Natural killer cell (primary cell): ENCODE results near the gene CFAP68. TPM values are rescaled to one million over a fixed set of nuclear protein-coding genes. Genes with fewer than 3 reads are reported as not detected.
"Not testable (repeated sequence)": the region's sequence is repeated elsewhere in the genome, so short reads cannot be mapped to it uniquely, and the experiment has no call there.

Source experiments
- ATAC-seq, 3 donors: fragments of 150-1000 bp in 2 of 3; fragments of 200-7000 bp in 1 of 3; cut with Tn5 transposase; 1 replicate in 1 of 3; 2 replicates in 2 of 3; pipeline ENCODE4 v1.10.0; 2021; ENCODE audit warnings: mild to moderate bottlenecking in 2 of 3, moderate library complexity in 2 of 3
- DNase-seq, 2 donors: peaks; one replicate each; pipeline versions ENCODE4 v3.0.0 to v3.0.0-alpha.2; 2013 to 2021; ENCODE audit warnings: mixed read lengths in 1 of 2
- H3K27ac ChIP-seq: one replicate; pipeline ENCODE4 v1.5.1; 2013; ENCODE audit warnings: mild to moderate bottlenecking, low read length
- H3K27me3 ChIP-seq: one replicate; pipeline ENCODE4 v1.6.1; 2013; ENCODE audit warnings: low read length; ENCODE audit not compliant: control insufficient read depth, insufficient read depth
- H3K36me3 ChIP-seq: one replicate; pipeline ENCODE4 v1.6.1; 2013; ENCODE audit warnings: low read length; ENCODE audit not compliant: control insufficient read depth, insufficient read depth
- H3K4me1 ChIP-seq: one replicate; pipeline ENCODE4 v1.6.1; 2013; ENCODE audit warnings: low read length; ENCODE audit not compliant: control insufficient read depth, insufficient read depth
- H3K4me3 ChIP-seq: one replicate; pipeline ENCODE4 v1.5.1; 2013; ENCODE audit warnings: low read length
- H3K9me3 ChIP-seq: one replicate; pipeline ENCODE4 v1.6.1; 2013; ENCODE audit warnings: low read length; ENCODE audit not compliant: control insufficient read depth, insufficient read depth
- H3K27ac Mint-ChIP-seq, 2 donors: one replicate each; pipeline ENCODE4 v1.8.0; 2022; ENCODE audit warnings: mild to moderate bottlenecking in 2 of 2, mixed read lengths in 2 of 2, moderate library complexity in 1 of 2
- H3K27me3 Mint-ChIP-seq, 2 donors: one replicate each; pipeline ENCODE4 v1.8.0; 2022; ENCODE audit warnings: low read depth in 2 of 2, mixed read lengths in 2 of 2
- H3K36me3 Mint-ChIP-seq: one replicate; pipeline ENCODE4 v1.8.0; 2022; ENCODE audit warnings: mixed read lengths
- H3K4me1 Mint-ChIP-seq, 2 donors: one replicate each; pipeline ENCODE4 v1.8.0; 2022; ENCODE audit warnings: mixed read lengths in 2 of 2
- H3K4me3 Mint-ChIP-seq: one replicate; pipeline ENCODE4 v1.8.0; 2022; ENCODE audit warnings: mild to moderate bottlenecking, moderate library complexity, mixed read lengths
- H3K9me3 Mint-ChIP-seq, 2 donors: one replicate each; pipeline ENCODE4 v1.8.0; 2022; ENCODE audit warnings: mixed read lengths in 2 of 2
- CTCF ChIP-seq: fragments of 200-600 bp; IDR thresholded peaks from one replicate; pipeline ENCODE4 v1.8.0; 2022; ENCODE audit warnings: antibody characterized with exemption
- WGBS: methylation state at CpG from one replicate; pipeline ENCODE4 v1.1.7; 2013; ENCODE audit warnings: missing lambda C conversion rate; ENCODE audit not compliant: insufficient coverage; 5-methylcytosine and 5-hydroxymethylcytosine counted together
- intact Hi-C: fragments of 100-400 bp; cut with micrococcal nuclease; formaldehyde crosslinking; loops from one replicate; pipeline ENCODE4 v1.14.2; 2022
- total RNA-seq, 4 donors: library from RNA; stranded (reverse); fragments of 120-200 nt in 1 of 4; gene quantifications; one replicate each; pipeline versions ENCODE4 v1.2.3 to v1.2.4, GENCODE V29; 2013 to 2022

The CFAP68 gene
- total RNA-seq, 3 donors from 2014 or later (not counting 1 experiment from before 2014, with no cell fraction given) = 5.9 to 9.2 (median 7.6) TPM

DNA sequence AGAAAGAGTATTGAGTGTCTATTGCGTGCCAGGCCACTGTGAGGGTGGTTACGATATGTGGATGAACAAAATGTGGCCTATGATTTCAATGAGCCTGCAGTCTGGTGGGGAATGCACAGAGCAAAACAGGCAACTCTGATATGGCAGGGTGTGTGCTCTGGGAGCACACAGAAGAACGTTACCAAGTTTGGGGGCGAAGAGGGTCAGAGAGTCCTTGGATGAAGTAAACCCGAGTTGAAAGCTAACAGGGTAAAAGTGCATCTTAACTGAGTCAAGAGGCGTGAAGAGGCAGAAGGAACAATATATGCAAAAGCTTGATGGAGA is 258 bp downstream of the CFAP68 start:
- no peaks in the 10 kb centered on the region for H3K9me3 ChIP-seq

GRCh38 chr11:111882202-111882601 is 2.9 kb downstream of the CFAP68 start:
- H3K9me3 Mint-ChIP-seq = no peaks in the 10 kb centered on the region
- H3K4me3 Mint-ChIP-seq = no peak overlapping the region

More for the DNA sequence above, 258 bp downstream of the CFAP68 start:
- H3K27ac Mint-ChIP-seq = peak overlapping the region; percentile 98 to 100
- peaks cover 3% of the 10 kb centered on the region for H3K36me3 ChIP-seq
- WGBS = 59% methylated on average over 6 of the region's 6 CpGs
- peaks cover 19 to 24% of the 10 kb centered on the region in 2 donors for H3K4me1 Mint-ChIP-seq
- no peak for TF ChIP-seq CTCF
- peaks cover 13% of the 10 kb centered on the region for H3K4me1 ChIP-seq
- no peaks in the 10 kb centered on the region for H3K27me3 ChIP-seq
- peak overlapping the region; percentile 99 for H3K27ac ChIP-seq
- DNase-seq (no peak), ATAC-seq (no peak)
- no peaks in the 10 kb centered on the region for H3K36me3 Mint-ChIP-seq
- H3K27me3 Mint-ChIP-seq = no peaks in the 10 kb centered on the region
- intact Hi-C loops = loop anchor here (1.0 to 2.0 kb wide), 6 partner anchors 8 to 207 kb away; partner anchors contain the start of genes ALG9, PPP2R1B, SDHD and TIMM8B
- H3K4me3 ChIP-seq = peak overlapping the region; percentile 78
- H3K9me3 Mint-ChIP-seq = no peaks in the 10 kb centered on the region
- H3K4me3 Mint-ChIP-seq = peak overlapping the region; percentile 99

DNA sequence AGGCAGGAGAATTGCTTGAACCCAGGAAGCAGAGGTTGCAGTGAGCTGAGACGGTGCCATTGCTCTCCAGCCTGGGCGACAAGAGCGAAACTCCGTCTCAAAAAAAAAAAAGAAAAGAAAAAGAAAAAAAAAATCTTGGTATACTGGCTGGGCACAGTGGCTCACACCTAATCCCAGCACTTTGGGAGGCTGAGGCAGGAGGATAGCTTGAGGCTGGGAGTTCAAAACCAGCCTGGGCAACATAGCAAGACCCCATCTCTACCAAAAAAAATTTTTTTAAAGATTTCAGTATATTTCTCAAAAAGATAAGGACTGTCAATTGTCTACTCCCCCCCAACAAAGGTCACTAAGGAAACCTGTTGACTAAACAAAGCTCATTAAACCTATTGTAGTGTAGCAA is 5.7 kb downstream of the CFAP68 start:
- H3K36me3 Mint-ChIP-seq, DNase-seq, H3K4me1 Mint-ChIP-seq, H3K4me3 Mint-ChIP-seq, H3K27me3 ChIP-seq, H3K27me3 Mint-ChIP-seq, H3K27ac ChIP-seq, intact Hi-C loops, H3K36me3 ChIP-seq, H3K4me3 ChIP-seq, H3K27ac Mint-ChIP-seq, H3K9me3 ChIP-seq, ATAC-seq, H3K9me3 Mint-ChIP-seq, H3K4me1 ChIP-seq: not testable (repeated sequence)
- WGBS = 100% methylated on average over 4 of the region's 4 CpGs

More at GRCh38 chr11:111882202-111882601, 2.9 kb downstream of the CFAP68 start:
- no peaks in the 10 kb centered on the region for H3K36me3 ChIP-seq
- no peak overlapping the region for H3K27ac Mint-ChIP-seq
- DNase-seq (no peak), ATAC-seq (no peak)
- intact Hi-C loops = no loop called here
- no peak overlapping the region for H3K27ac ChIP-seq
- no peaks in the 10 kb centered on the region for H3K36me3 Mint-ChIP-seq
- no peaks in the 10 kb centered on the region for H3K9me3 ChIP-seq
- H3K4me3 ChIP-seq = no peak overlapping the region
- H3K27me3 ChIP-seq = no peaks in the 10 kb centered on the region
- no peaks in the 10 kb centered on the region for H3K27me3 Mint-ChIP-seq
- WGBS = 98% methylated on average over 4 of the region's 5 CpGs
- H3K4me1 Mint-ChIP-seq = peaks cover 19 to 24% of the 10 kb centered on the region in 2 donors
- TF ChIP-seq CTCF = no peak
- peaks cover 13% of the 10 kb centered on the region for H3K4me1 ChIP-seq

- ATAC-seq = no peak
- H3K27ac ChIP-seq = no peak overlapping the region
- Mint-ChIP-seq H3K4me1 (peaks cover 0 to under 1% of the 10 kb centered on the region in 2 donors), H3K36me3 (no peaks in the 10 kb centered on the region), H3K4me3 (no peak overlapping the region), H3K27me3 (peaks cover 0 to 7% of the 10 kb centered on the region in 2 donors), H3K27ac (no peak overlapping the region), H3K9me3 (no peaks in the 10 kb centered on the region)
- intact Hi-C loops = no loop called here
- H3K9me3 ChIP-seq = no peaks in the 10 kb centered on the region
- TF ChIP-seq CTCF = no peak
- no peaks in the 10 kb centered on the region for H3K27me3 ChIP-seq
- 0% methylated on average over 1 of the region's 4 CpGs for WGBS
- DNase-seq = no peak
- no peaks in the 10 kb centered on the region for H3K4me1 ChIP-seq
- no peaks in the 10 kb centered on the region for H3K36me3 ChIP-seq
- H3K4me3 ChIP-seq = no peak overlapping the region
Observed at GRCh38 chr11:111886032-111886431, 6.7 kb downstream of the CFAP68 start.
